HEK293 (cell line): ENCODE measurements around the gene SFMBT2.
A peak's percentile ranks its signal among the peaks of the same experiment; 100 is the strongest.

ENCODE experiments used
- CTCF ChIA-PET: fragments of 350-600 bp; formaldehyde crosslinking; extraction: SDS; loops from one replicate; lab custom pipeline; 2021; ENCODE audit warnings: antibody characterized with exemption; lab: Yijun Ruan, JAX
- POLR2A ChIA-PET: fragments of 300-600 bp; formaldehyde crosslinking; extraction: SDS; loops from one replicate; lab custom pipeline; 2020; ENCODE audit warnings: antibody characterized with exemption, inconsistent platforms; lab: Yijun Ruan, JAX
- H3K27ac ChIP-seq: fragments of 200-500 bp; sonication (Bioruptor generic); 2 replicates; pipeline ENCODE4 v1.5.1; 2014; ENCODE audit warnings: low read depth, low read length, control low read depth, inconsistent platforms; ENCODE audit errors: extremely low read depth
- H3K36me3 ChIP-seq, 2 experiments: fragments of 200-500 bp in 1 of 2; sonication (Bioruptor generic) in 1 of 2; 1 replicate in 1 of 2; 2 replicates in 1 of 2; pipeline ENCODE4 v1.5.1; 2014 to 2017; ENCODE audit warnings: inconsistent platforms in 2 of 2, low read length in 2 of 2; ENCODE audit not compliant: control insufficient read depth in 2 of 2, insufficient read depth in 1 of 2
- H3K4me1 ChIP-seq: fragments of 200-500 bp; sonication (Bioruptor generic); 2 replicates; pipeline ENCODE4 v1.5.1; 2014; ENCODE audit warnings: mild to moderate bottlenecking, low read length, inconsistent platforms; ENCODE audit not compliant: control insufficient read depth, insufficient read depth
- H3K4me3 ChIP-seq: 2 replicates; pipeline ENCODE4 v1.5.1; 2011; ENCODE audit warnings: low read depth, mild to moderate bottlenecking, control low read depth, low read length, moderate library complexity
- H3K9me3 ChIP-seq: fragments of 200-500 bp; sonication (Bioruptor generic); 2 replicates; pipeline ENCODE4 v1.5.1; 2014; ENCODE audit warnings: low read depth, low read length, inconsistent platforms; ENCODE audit not compliant: control insufficient read depth, insufficient read depth
- CTCF ChIP-seq: fragments of 450-650 bp; formaldehyde crosslinking; IDR thresholded peaks from 2 replicates; pipeline ENCODE4 v1.5.1; 2016; ENCODE audit warnings: missing biosample characterization, missing genetic modification characterization
- EGR2 ChIP-seq: fragments of 450-650 bp; formaldehyde crosslinking; IDR thresholded peaks from 2 replicates; pipeline ENCODE4 v1.5.1; 2016; ENCODE audit warnings: low read depth, missing biosample characterization, missing genetic modification characterization
- HIC1 ChIP-seq: fragments of 450-650 bp; formaldehyde crosslinking; IDR thresholded peaks from 2 replicates; pipeline ENCODE4 v1.5.1; 2016; ENCODE audit warnings: missing biosample characterization, missing genetic modification characterization
- IKZF3 ChIP-seq: fragments of 450-650 bp; IDR thresholded peaks from 2 replicates; pipeline ENCODE4 v1.5.0; 2018; ENCODE audit warnings: missing biosample characterization, mild to moderate bottlenecking, missing genetic modification characterization, moderate library complexity
- PRDM4 ChIP-seq: fragments of 450-650 bp; formaldehyde crosslinking; IDR thresholded peaks from 2 replicates; pipeline ENCODE4 v1.5.1; 2017; ENCODE audit warnings: missing biosample characterization, missing genetic modification characterization
- SETDB1 ChIP-seq: IDR thresholded peaks from one replicate; pipeline ENCODE4 v1.6.1; 2017; ENCODE audit warnings: mild to moderate bottlenecking, low read length, moderate library complexity, mixed read lengths; ENCODE audit not compliant: insufficient read length
- SP7 ChIP-seq: fragments of 450-650 bp; formaldehyde crosslinking; IDR thresholded peaks from 2 replicates; pipeline ENCODE4 v1.5.1; 2016; ENCODE audit warnings: missing biosample characterization, missing genetic modification characterization
- TRIM28 ChIP-seq: IDR thresholded peaks from 2 replicates; pipeline ENCODE4 v1.6.1; 2011; ENCODE audit warnings: low read length, control low read depth, borderline replicate concordance
- ZFP41 ChIP-seq: fragments of 450-650 bp; formaldehyde crosslinking; IDR thresholded peaks from 2 replicates; pipeline ENCODE4 v1.5.1; 2016; ENCODE audit warnings: missing biosample characterization, missing genetic modification characterization, borderline replicate concordance
- ZNF2 ChIP-seq: fragments of 450-650 bp; formaldehyde crosslinking; IDR thresholded peaks from 2 replicates; pipeline ENCODE4 v1.5.1; 2016; ENCODE audit warnings: missing biosample characterization, missing genetic modification characterization
- ZNF223 ChIP-seq: fragments of 450-650 bp; formaldehyde crosslinking; IDR thresholded peaks from 2 replicates; pipeline ENCODE4 v1.5.1; 2016; ENCODE audit warnings: missing biosample characterization, missing genetic modification characterization
- ZNF518A ChIP-seq: fragments of 450-650 bp; formaldehyde crosslinking; conservative IDR thresholded peaks from 2 replicates; pipeline ENCODE4 v1.5.1; 2016; ENCODE audit warnings: low read depth, missing biosample characterization, missing genetic modification characterization
- ZNF544 ChIP-seq: fragments of 450-650 bp; formaldehyde crosslinking; IDR thresholded peaks from 2 replicates; pipeline ENCODE4 v1.5.0; 2017; ENCODE audit warnings: missing biosample characterization, missing genetic modification characterization
- ZNF558 ChIP-seq: fragments of 450-650 bp; formaldehyde crosslinking; IDR thresholded peaks from 2 replicates; pipeline ENCODE4 v1.5.1; 2016; ENCODE audit warnings: missing biosample characterization, missing genetic modification characterization
- ZNF658 ChIP-seq: fragments of 450-650 bp; formaldehyde crosslinking; IDR thresholded peaks from 2 replicates; pipeline ENCODE4; 2016; ENCODE audit warnings: missing biosample characterization, missing genetic modification characterization
- ZNF76 ChIP-seq: fragments of 450-650 bp; formaldehyde crosslinking; IDR thresholded peaks from 2 replicates; pipeline ENCODE4; 2016; ENCODE audit warnings: low read depth, missing biosample characterization, missing genetic modification characterization, borderline replicate concordance
- ZNF785 ChIP-seq: fragments of 450-650 bp; formaldehyde crosslinking; IDR thresholded peaks from 2 replicates; pipeline ENCODE4 v1.5.1; 2016; ENCODE audit warnings: missing biosample characterization, missing genetic modification characterization
- ZSCAN18 ChIP-seq: fragments of 450-650 bp; formaldehyde crosslinking; IDR thresholded peaks from 2 replicates; pipeline ENCODE4 v1.5.1; 2016; ENCODE audit warnings: missing biosample characterization, missing genetic modification characterization

Gene SFMBT2

GRCh38 chr10:7458556-7458955 is 47.7 kb upstream of the SFMBT2 start (continued):
- TF ChIP-seq ZSCAN18 (tag by site-specific recombination): no peak
- TF ChIP-seq, all 188 proteins: peak for 0

GRCh38 chr10:7457478-7458316 is 46.9 kb upstream of the SFMBT2 start:
- H3K9me3 ChIP-seq: no peaks in the 10 kb centered on the region
- no peak for TF ChIP-seq SP7 (tag by site-specific recombination)
- ChIA-PET CTCF (interaction anchor here (0.7 kb wide), 1 partner anchor 254 kb away, joined by 3 read pairs; no protein-coding TSS in a partner anchor), POLR2A (no interaction called here)
- H3K27ac ChIP-seq: no peak overlapping the region
- H3K36me3 ChIP-seq: no peaks in the 10 kb centered on the region
- H3K4me1 ChIP-seq: no peaks in the 10 kb centered on the region
- H3K4me3 ChIP-seq: no peak overlapping the region

GRCh38 chr10:7449063-7449695 is 38.3 kb upstream of the SFMBT2 start:
- ChIA-PET POLR2A (no interaction called here), CTCF (no interaction called here)
- H3K4me1 ChIP-seq: no peaks in the 10 kb centered on the region
- TF ChIP-seq ZNF785 (tag by site-specific recombination) (no peak), ZNF544 (tag by site-specific recombination) (no peak), ZNF518A (tag by site-specific recombination) (0 out of 2 replicates have a peak, but pooled peaks have one; percentile 19), CTCF (tag by site-specific recombination) (no peak), ZNF558 (tag by site-specific recombination) (peak; percentile 57; the same call in 1 of the 2 replicates), ZNF658 (tag by site-specific recombination) (no peak), SETDB1 (peak; percentile 99), ZNF2 (no peak), TRIM28 (peak; percentile 100), EGR2 (tag by site-specific recombination) (no peak), ZFP41 (tag by site-specific recombination) (no peak), HIC1 (no peak), ZNF223 (tag by site-specific recombination) (no peak), IKZF3 (tag by site-specific recombination) (no peak), ZNF76 (no peak), PRDM4 (no peak)

More at GRCh38 chr10:7449063-7449695, 38.3 kb upstream of the SFMBT2 start:
- Histone ChIP-seq H3K4me3 (no peak overlapping the region), H3K27ac (no peak overlapping the region), H3K9me3 (no peaks in the 10 kb centered on the region), H3K36me3 (no peaks in the 10 kb centered on the region)
